K562 (cell line): ENCODE results near the gene VPS33A. TPM values are rescaled to one million over a fixed set of nuclear protein-coding genes. Genes with fewer than 3 reads are reported as not detected.

Source experiments
- ATAC-seq: fragments of 200-7000 bp; cut with Tn5 transposase; 3 replicates; pipeline ENCODE4 v1.9.1; 2020; ENCODE audit warnings: moderate library complexity
- BruUV-seq: library from RNA; stranded (reverse); fragments of 400-500 nt; replicated peaks from 2 replicates; lab custom pipeline; 2021; lab: Mats Ljungman, UMichigan
- CTCF ChIA-PET: fragments of 300-600 bp; formaldehyde crosslinking; extraction: SDS; loops from one replicate; lab custom pipeline; 2021; ENCODE audit warnings: low intra/inter-chr PET ratio; lab: Yijun Ruan, JAX
- POLR2A ChIA-PET: fragments of 300-600, 350-650 bp; sonication (Branson Sonifier 250); formaldehyde crosslinking; extraction: SDS; loops from one replicate; lab custom pipeline; 2021; ENCODE audit warnings: antibody characterized with exemption, inconsistent platforms; lab: Yijun Ruan, JAX
- DNase-seq, 4 experiments: peaks; one replicate each; pipeline versions ENCODE4 v3.0.0 to v3.0.0-alpha.2; 2011 to 2018; ENCODE audit warnings: low spot score in 3 of 4, mixed read lengths in 3 of 4; ENCODE audit errors: extremely low read depth in 1 of 4
- FAIRE-seq: peaks from 2 replicates; lab custom pipeline; 2011; peaks lifted over from hg19 to GRCh38; lab: Jason Lieb, UNC
- H2AFZ ChIP-seq: 2 replicates; pipeline ENCODE4 v1.6.0; 2011; ENCODE audit warnings: low read depth, low read length, control low read depth, inconsistent platforms
- H3K27ac ChIP-seq: fragments of 200-600 bp; 3 replicates; pipeline ENCODE4 v1.8.0; 2011; ENCODE audit warnings: low read depth, mild to moderate bottlenecking, control low read depth, inconsistent platforms, low read length, moderate library complexity, mixed read lengths; ENCODE audit errors: extremely low read depth
- H3K27me3 ChIP-seq, 2 experiments: fragments of 300-600 bp in 1 of 2; 2 replicates in 1 of 2; 3 replicates in 1 of 2; pipeline versions ENCODE4 v1.6.0 to v1.8.0; 2011; ENCODE audit warnings: inconsistent platforms in 2 of 2, low read length in 2 of 2, mild to moderate bottlenecking in 1 of 2, mixed read lengths in 1 of 2, moderate library complexity in 1 of 2; ENCODE audit not compliant: control insufficient read depth in 2 of 2, insufficient read depth in 2 of 2
- H3K36me3 ChIP-seq: fragments of 300-600 bp; 3 replicates; pipeline ENCODE4 v1.8.0; 2011; ENCODE audit warnings: mild to moderate bottlenecking, low read length, inconsistent platforms; ENCODE audit not compliant: control insufficient read depth, insufficient read depth
- H3K4me1 ChIP-seq, 2 experiments: fragments of 200-600 bp in 1 of 2; replicated peaks in 1 of 2; 2 replicates in 1 of 2; 3 replicates in 1 of 2; pipeline versions ENCODE4 v1.5.1 to v1.8.0; 2011; ENCODE audit warnings: inconsistent platforms in 2 of 2, low read length in 2 of 2, mild to moderate bottlenecking in 1 of 2, mixed read lengths in 1 of 2, moderate library complexity in 1 of 2; ENCODE audit not compliant: control insufficient read depth in 2 of 2, insufficient read depth in 2 of 2
- H3K4me2 ChIP-seq: 2 replicates; pipeline ENCODE4 v1.6.1; 2011; ENCODE audit warnings: low read length, control low read depth, inconsistent platforms, mixed read lengths; ENCODE audit not compliant: insufficient read depth
- H3K4me3 ChIP-seq: fragments of 200-600 bp; sonication (generic), shearing (Covaris generic); 2 replicates; pipeline ENCODE4 v1.5.1; 2016; ENCODE audit warnings: control low read depth, inconsistent platforms
- H3K79me2 ChIP-seq: fragments of 200-600 bp; 3 replicates; pipeline ENCODE4 v1.8.0; 2011; ENCODE audit warnings: low read length, inconsistent platforms; ENCODE audit not compliant: control insufficient read depth, insufficient read depth
- H3K9ac ChIP-seq, 2 experiments: 2 replicates each; pipeline versions ENCODE4 v1.6.0 to v1.6.1; 2011; ENCODE audit warnings: low read depth in 2 of 2, low read length in 2 of 2, control low read depth in 1 of 2, inconsistent platforms in 1 of 2, mild to moderate bottlenecking in 1 of 2, mixed read lengths in 1 of 2; ENCODE audit not compliant: insufficient read depth in 1 of 2
- H3K9me1 ChIP-seq: one replicate; pipeline ENCODE4 v1.6.0; 2011; ENCODE audit warnings: inconsistent platforms, mild to moderate bottlenecking, low read length, moderate library complexity; ENCODE audit not compliant: control insufficient read depth, insufficient read depth
- H3K9me3 ChIP-seq: replicated peaks from 2 replicates; pipeline ENCODE4 v1.5.1; 2011; ENCODE audit warnings: low read depth, low read length, inconsistent platforms; ENCODE audit not compliant: control insufficient read depth, insufficient read depth
- H4K20me1 ChIP-seq: replicated peaks from 2 replicates; pipeline ENCODE4 v1.6.1; 2011; ENCODE audit warnings: low read length, inconsistent platforms, mixed read lengths; ENCODE audit not compliant: control insufficient read depth, insufficient read depth
- CBX1 ChIP-seq: sonication (generic); IDR thresholded peaks from 2 replicates; pipeline ENCODE4 v1.6.1; 2016; ENCODE audit warnings: antibody characterized with exemption, low read depth, mild to moderate bottlenecking
- EP400 ChIP-seq: fragments of 450-650 bp; IDR thresholded peaks from 2 replicates; pipeline ENCODE4 v1.6.1; 2017; ENCODE audit warnings: antibody characterized with exemption, mild to moderate bottlenecking, moderate library complexity
- FOXK2 ChIP-seq, 2 experiments: fragments of 450-650 bp; IDR thresholded peaks in 1 of 2; conservative IDR thresholded peaks in 1 of 2; 2 replicates each; pipeline ENCODE4 v1.6.1; 2016; ENCODE audit warnings: low read depth in 2 of 2, mild to moderate bottlenecking in 1 of 2
- MXI1 ChIP-seq: IDR thresholded peaks from 2 replicates; pipeline ENCODE4 v1.6.1; 2011; ENCODE audit warnings: low read depth, mild to moderate bottlenecking, improper control_type of control experiment, low read length
- NFXL1 ChIP-seq: fragments of 450-650 bp; formaldehyde crosslinking; IDR thresholded peaks from 2 replicates; pipeline ENCODE4 v1.4.0; 2021; ENCODE audit warnings: mild to moderate bottlenecking
- RBM25 ChIP-seq: fragments of 200-400 bp; formaldehyde crosslinking; IDR thresholded peaks from 2 replicates; pipeline ENCODE4 v1.6.1; 2018; ENCODE audit warnings: low read length, low read depth, moderate library complexity; ENCODE audit not compliant: severe bottlenecking
- SNRNP70 ChIP-seq: fragments of 200-400 bp; formaldehyde crosslinking; optimal IDR thresholded peaks from 2 replicates; pipeline ENCODE3; 2017; ENCODE audit warnings: low read depth, low read length
- SRSF9 ChIP-seq: fragments of 200-400 bp; formaldehyde crosslinking; IDR thresholded peaks from 2 replicates; pipeline ENCODE4 v1.6.1; 2017; ENCODE audit warnings: low read depth, low read length, borderline replicate concordance
- TRIM28 ChIP-seq: fragments of 450-650 bp; IDR thresholded peaks from 2 replicates; pipeline ENCODE4 v1.6.1; 2017
- ZNF699 ChIP-seq: fragments of 250-450 bp; sonication (Bioruptor Pico); IDR thresholded peaks from 2 replicates; pipeline ENCODE4 v1.8.0; 2021; ENCODE audit warnings: mild to moderate bottlenecking, moderate library complexity; ENCODE audit not compliant: insufficient replicate concordance
- WGBS: fragments of 100-300 bp; shearing (Covaris generic); methylation state at CpG from one replicate; pipeline ENCODE4 v1.1.6; 2016; ENCODE audit warnings: low coverage, mixed read lengths; ENCODE audit not compliant: insufficient coverage; ENCODE audit errors: missing lambda C conversion rate; 5-methylcytosine and 5-hydroxymethylcytosine counted together
- in situ Hi-C: fragments of 300-500 bp; cut with MboI; formaldehyde crosslinking; loops from 4 replicates; pipeline ENCODE4 v1.15.0; 2018; ENCODE audit warnings: inconsistent platforms, mixed read lengths
- intact Hi-C: fragments of 100-400 bp; cut with micrococcal nuclease; formaldehyde crosslinking; loops from 2 replicates; pipeline ENCODE4 v1.14.2; 2022
- polyA plus RNA-seq, 8 experiments: library from polyadenylated mRNA; depleted of rRNA in 4 of 8; stranded (reverse) in 5 of 8; unstranded in 3 of 8; fragments of >200 nt; fragmentation: Nextera tagmentation in 2 of 8; fragmentation: Illumina TruSeq in 1 of 8; extraction: Ambion mirVana in 2 of 8; extraction: Trizol in 1 of 8; gene quantifications; 2 replicates each; pipeline versions ENCODE4 v1.2.1 to v1.2.3, GENCODE V29; 2011 to 2014; ENCODE audit warnings: inconsistent platforms in 1 of 8, missing spikeins in 1 of 8
- total RNA-seq, 7 experiments: library from RNA; depleted of rRNA in 6 of 7; stranded (reverse); fragments of >200 nt in 6 of 7; fragmentation: Illumina TruSeq in 2 of 7; extraction: Trizol in 2 of 7; gene quantifications; 2 replicates each; pipeline versions ENCODE4 v1.2.1 to v1.2.3, GENCODE V29; 2011 to 2021; ENCODE audit warnings: low replicate concordance in 1 of 7
- TF ChIP-seq, protein P1 (sequence below): fragments of 450-650 bp; IDR thresholded peaks from 2 replicates; pipeline ENCODE4 v1.6.1; 2016; ENCODE audit warnings: borderline replicate concordance
- TF ChIP-seq, protein P2 (sequence below): fragments of 150-350 bp; conservative IDR thresholded peaks from 2 replicates; pipeline ENCODE4 v1.6.1; 2014; ENCODE audit warnings: low read length
- TF ChIP-seq, protein P3 (sequence below): sonication (generic); formaldehyde crosslinking; IDR thresholded peaks from 2 replicates; pipeline ENCODE4 v1.8.0; 2022; ENCODE audit warnings: mild to moderate bottlenecking, missing genetic modification reagents, borderline replicate concordance

Gene VPS33A
- total and polyA plus RNA-seq, 9 of the 15 experiments (the other 6 are each of a cell fraction or from before 2014, with no cell fraction given), result 10.6 to 34.3 (median 25.3) TPM

DNA sequence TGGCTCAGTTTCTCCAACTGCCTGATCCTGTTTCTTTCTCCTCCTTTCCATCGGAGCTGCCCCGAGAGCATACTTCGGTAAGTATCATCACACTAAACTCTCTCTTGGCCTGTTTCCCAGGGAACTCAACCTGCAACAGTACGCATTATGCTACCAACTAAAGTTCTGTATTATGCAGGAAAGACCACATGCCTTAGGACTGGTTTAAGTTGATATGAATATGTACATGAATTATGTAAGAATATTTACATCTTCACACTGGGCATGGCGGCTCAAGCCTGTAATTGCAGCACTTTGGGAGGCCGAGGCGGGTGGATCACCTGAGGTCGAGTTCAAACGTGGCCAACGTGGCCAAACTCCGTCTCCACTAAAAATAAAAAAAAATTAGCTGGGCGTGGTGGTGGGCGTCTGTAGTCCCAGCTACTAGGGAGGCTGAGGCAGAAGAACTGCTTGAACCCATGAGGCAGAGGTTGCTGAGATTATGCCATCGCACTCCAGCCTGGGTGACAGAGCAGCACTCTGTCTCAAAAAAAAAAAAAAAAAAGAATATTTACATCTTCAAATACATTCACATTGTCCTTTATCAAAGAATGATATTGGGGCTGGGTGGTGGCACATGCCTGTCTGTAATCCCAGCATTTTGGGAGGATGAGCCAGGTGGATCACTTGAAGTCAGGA, 31.9 kb upstream of the VPS33A start:
- H4K20me1 ChIP-seq, result no peaks in the 10 kb centered on the region
- H3K9me1 ChIP-seq, result no peaks in the 10 kb centered on the region
- in situ Hi-C loops, result no loop called here
- no peaks in the 10 kb centered on the region for H3K9me3 ChIP-seq
- H3K4me3 ChIP-seq, result no peak overlapping the region
- H3K79me2 ChIP-seq, result no peaks in the 10 kb centered on the region
- FAIRE-seq, result no peak
- 87% methylated on average over 14 of the region's 14 CpGs for WGBS
- no peak overlapping the region for H3K4me2 ChIP-seq
- CTCF ChIA-PET, result no interaction called here
- no peaks in the 10 kb centered on the region for H3K27me3 ChIP-seq
- no peak overlapping the region for H2AFZ ChIP-seq
- POLR2A ChIA-PET, result interaction anchor here (1.2 to 1.7 kb wide), 3 partner anchors 14 to 19 kb away, joined by 3 to 4 read pairs (median 4); no protein-coding TSS in a partner anchor
- H3K27ac ChIP-seq, result no peak overlapping the region
- BruUV-seq, result no TSS peak
- ATAC-seq, result no peak
- no peak for DNase-seq
- H3K4me1 ChIP-seq, result no peaks in the 10 kb centered on the region
- no peak overlapping the region; a peak in 1 of 4 replicates for H3K9ac ChIP-seq
- intact Hi-C loops, result no loop called here
- peaks cover 24% of the 10 kb centered on the region; the same call in 2 of the 3 replicates for H3K36me3 ChIP-seq
- TF ChIP-seq, protein P1, sequence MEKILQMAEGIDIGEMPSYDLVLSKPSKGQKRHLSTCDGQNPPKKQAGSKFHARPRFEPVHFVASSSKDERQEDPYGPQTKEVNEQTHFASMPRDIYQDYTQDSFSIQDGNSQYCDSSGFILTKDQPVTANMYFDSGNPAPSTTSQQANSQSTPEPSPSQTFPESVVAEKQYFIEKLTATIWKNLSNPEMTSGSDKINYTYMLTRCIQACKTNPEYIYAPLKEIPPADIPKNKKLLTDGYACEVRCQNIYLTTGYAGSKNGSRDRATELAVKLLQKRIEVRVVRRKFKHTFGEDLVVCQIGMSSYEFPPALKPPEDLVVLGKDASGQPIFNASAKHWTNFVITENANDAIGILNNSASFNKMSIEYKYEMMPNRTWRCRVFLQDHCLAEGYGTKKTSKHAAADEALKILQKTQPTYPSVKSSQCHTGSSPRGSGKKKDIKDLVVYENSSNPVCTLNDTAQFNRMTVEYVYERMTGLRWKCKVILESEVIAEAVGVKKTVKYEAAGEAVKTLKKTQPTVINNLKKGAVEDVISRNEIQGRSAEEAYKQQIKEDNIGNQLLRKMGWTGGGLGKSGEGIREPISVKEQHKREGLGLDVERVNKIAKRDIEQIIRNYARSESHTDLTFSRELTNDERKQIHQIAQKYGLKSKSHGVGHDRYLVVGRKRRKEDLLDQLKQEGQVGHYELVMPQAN, result no peak
- no peak for TF ChIP-seq SNRNP70
- no peak for TF ChIP-seq EP400
- TF ChIP-seq MXI1, result no peak
- TF ChIP-seq CBX1, result no peak
- TF ChIP-seq, protein P2, sequence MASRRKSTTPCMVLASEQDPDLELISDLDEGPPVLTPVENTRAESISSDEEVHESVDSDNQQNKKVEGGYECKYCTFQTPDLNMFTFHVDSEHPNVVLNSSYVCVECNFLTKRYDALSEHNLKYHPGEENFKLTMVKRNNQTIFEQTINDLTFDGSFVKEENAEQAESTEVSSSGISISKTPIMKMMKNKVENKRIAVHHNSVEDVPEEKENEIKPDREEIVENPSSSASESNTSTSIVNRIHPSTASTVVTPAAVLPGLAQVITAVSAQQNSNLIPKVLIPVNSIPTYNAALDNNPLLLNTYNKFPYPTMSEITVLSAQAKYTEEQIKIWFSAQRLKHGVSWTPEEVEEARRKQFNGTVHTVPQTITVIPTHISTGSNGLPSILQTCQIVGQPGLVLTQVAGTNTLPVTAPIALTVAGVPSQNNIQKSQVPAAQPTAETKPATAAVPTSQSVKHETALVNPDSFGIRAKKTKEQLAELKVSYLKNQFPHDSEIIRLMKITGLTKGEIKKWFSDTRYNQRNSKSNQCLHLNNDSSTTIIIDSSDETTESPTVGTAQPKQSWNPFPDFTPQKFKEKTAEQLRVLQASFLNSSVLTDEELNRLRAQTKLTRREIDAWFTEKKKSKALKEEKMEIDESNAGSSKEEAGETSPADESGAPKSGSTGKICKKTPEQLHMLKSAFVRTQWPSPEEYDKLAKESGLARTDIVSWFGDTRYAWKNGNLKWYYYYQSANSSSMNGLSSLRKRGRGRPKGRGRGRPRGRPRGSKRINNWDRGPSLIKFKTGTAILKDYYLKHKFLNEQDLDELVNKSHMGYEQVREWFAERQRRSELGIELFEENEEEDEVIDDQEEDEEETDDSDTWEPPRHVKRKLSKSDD, result no peak
- TF ChIP-seq FOXK2 (conservative IDR thresholded peaks at IDR 0.05 in 1 of 2, IDR thresholded peaks at IDR 0.05 in 1 of 2; ENCODE audit: low read depth in 2 of 2), result no peak
- TF ChIP-seq ZNF699 (CRISPR knock-in tag), result no peak
- no peak for TF ChIP-seq TRIM28
- no peak for TF ChIP-seq RBM25
- TF ChIP-seq NFXL1, result no peak
- TF ChIP-seq SRSF9, result no peak
- TF ChIP-seq, protein P3, sequence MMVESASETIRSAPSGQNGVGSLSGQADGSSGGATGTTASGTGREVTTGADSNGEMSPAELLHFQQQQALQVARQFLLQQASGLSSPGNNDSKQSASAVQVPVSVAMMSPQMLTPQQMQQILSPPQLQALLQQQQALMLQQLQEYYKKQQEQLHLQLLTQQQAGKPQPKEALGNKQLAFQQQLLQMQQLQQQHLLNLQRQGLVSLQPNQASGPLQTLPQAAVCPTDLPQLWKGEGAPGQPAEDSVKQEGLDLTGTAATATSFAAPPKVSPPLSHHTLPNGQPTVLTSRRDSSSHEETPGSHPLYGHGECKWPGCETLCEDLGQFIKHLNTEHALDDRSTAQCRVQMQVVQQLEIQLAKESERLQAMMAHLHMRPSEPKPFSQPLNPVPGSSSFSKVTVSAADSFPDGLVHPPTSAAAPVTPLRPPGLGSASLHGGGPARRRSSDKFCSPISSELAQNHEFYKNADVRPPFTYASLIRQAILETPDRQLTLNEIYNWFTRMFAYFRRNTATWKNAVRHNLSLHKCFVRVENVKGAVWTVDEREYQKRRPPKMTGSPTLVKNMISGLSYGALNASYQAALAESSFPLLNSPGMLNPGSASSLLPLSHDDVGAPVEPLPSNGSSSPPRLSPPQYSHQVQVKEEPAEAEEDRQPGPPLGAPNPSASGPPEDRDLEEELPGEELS (CRISPR knock-in tag), result no peak
